BLaER1 treated with 17β-estradiol and CSF1 and Interleukin-3, amounts not matched to agents 10 nM and 100 nM (cell line): ENCODE measurements around the gene CYTH4.

Experiments used
- H3K27ac ChIP-seq, 11 experiments: shearing (Covaris generic); formaldehyde crosslinking; 2 replicates each; pipeline ENCODE4 v1.8.1; 2022
- H3K27me3 ChIP-seq, 11 experiments: shearing (Covaris generic); formaldehyde crosslinking; 2 replicates each; pipeline ENCODE4 v1.8.1; 2022
- H3K36me3 ChIP-seq, 11 experiments: shearing (Covaris generic); formaldehyde crosslinking; 2 replicates each; pipeline ENCODE4 v1.8.1; 2022
- H3K4me1 ChIP-seq, 10 experiments: shearing (Covaris generic); formaldehyde crosslinking; 2 replicates each; pipeline ENCODE4 v1.8.1; 2022
- H3K4me2 ChIP-seq, 11 experiments: shearing (Covaris generic); formaldehyde crosslinking; 2 replicates each; pipeline ENCODE4 v1.8.1; 2022
- H3K4me3 ChIP-seq, 10 experiments: shearing (Covaris generic); formaldehyde crosslinking; 2 replicates each; pipeline ENCODE4 v1.8.1; 2022
- H3K9ac ChIP-seq, 11 experiments: shearing (Covaris generic); formaldehyde crosslinking; 2 replicates each; pipeline ENCODE4 v1.8.1; 2022
- H3K9me3 ChIP-seq, 11 experiments: shearing (Covaris generic); formaldehyde crosslinking; replicated peaks in 1 of 11; 2 replicates each; pipeline ENCODE4 v1.8.1; 2022
- H4K20me1 ChIP-seq, 11 experiments: shearing (Covaris generic); formaldehyde crosslinking; 2 replicates each; pipeline ENCODE4 v1.8.1; 2022
- Cebpa-rat ChIP-seq, 11 experiments: shearing (Covaris generic); IDR thresholded peaks; 2 replicates each; pipeline ENCODE4 v1.8.1; 2022

The CYTH4 gene

DNA sequence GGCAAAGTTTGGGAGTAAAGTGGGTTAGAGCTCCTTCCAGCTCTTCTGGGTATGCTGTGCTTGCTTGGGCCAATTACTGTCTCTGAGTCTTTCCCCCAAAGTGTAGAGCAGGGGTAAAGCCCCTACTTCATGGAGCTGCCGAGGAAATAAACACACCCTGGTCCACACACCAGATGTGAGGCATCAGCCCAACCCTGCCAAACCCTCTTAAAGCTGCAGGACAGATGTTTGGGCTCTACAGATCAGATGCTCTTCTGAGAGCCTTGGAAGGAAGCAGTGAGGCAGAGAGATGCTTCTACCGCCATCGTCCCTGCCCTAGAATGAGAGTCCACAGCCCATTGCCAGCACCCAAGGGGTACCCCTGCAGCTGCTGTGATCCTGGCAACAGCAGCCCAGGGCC is 80.3 kb downstream of the CYTH4 start:
- H3K27me3 ChIP-seq: peaks cover 0 to 25% (median 0%) of the 10 kb centered on the region in 11 experiments; a peak in 5 of 22 replicates
- peaks cover 60 to 100% (median 91%) of the 10 kb centered on the region in 10 experiments for H3K4me1 ChIP-seq
- no peak for TF ChIP-seq Cebpa-rat (IDR thresholded peaks at IDR 0.05)
- no peak overlapping the region for H3K4me3 ChIP-seq
- peaks cover 0 to 10% (median 0%) of the 10 kb centered on the region in 11 experiments; a peak in 1 of 22 replicates for H4K20me1 ChIP-seq
- H3K4me2 ChIP-seq: peak overlapping the region in 9 of 11 experiments; percentile 83 to 100 (median 98); a peak in 18 of 22 replicates
- H3K9me3 ChIP-seq: no peaks in the 10 kb centered on the region
- H3K9ac ChIP-seq: peak overlapping the region in 5 of 11 experiments; percentile 3 to 75 (median 48); a peak in 7 of 22 replicates
- peaks cover 0 to 11% (median 0%) of the 10 kb centered on the region in 11 experiments; a peak in 4 of 22 replicates for H3K36me3 ChIP-seq
- peak overlapping the region in 5 of 11 experiments; percentile 20 to 94 (median 87); a peak in 9 of 22 replicates for H3K27ac ChIP-seq

- Histone ChIP-seq H3K4me1 (peaks cover 68 to 100% (median 93%) of the 10 kb centered on the region in 10 experiments), H3K4me2 (peak overlapping the region; percentile 54 to 100 (median 97); a peak in 19 of 22 replicates), H3K9me3 (no peaks in the 10 kb centered on the region), H3K4me3 (no peak overlapping the region), H4K20me1 (peaks cover 0 to 10% (median 0%) of the 10 kb centered on the region in 11 experiments; a peak in 1 of 22 replicates), H3K9ac (peak overlapping the region in 4 of 11 experiments; percentile 3 to 75 (median 54); a peak in 8 of 22 replicates), H3K27me3 (peaks cover 0 to 25% (median 0%) of the 10 kb centered on the region in 11 experiments; a peak in 5 of 22 replicates), H3K36me3 (peaks cover 0 to 4% (median 0%) of the 10 kb centered on the region in 11 experiments; a peak in 4 of 22 replicates), H3K27ac (peak overlapping the region in 6 of 11 experiments; percentile 29 to 94 (median 78); a peak in 11 of 22 replicates)
- TF ChIP-seq Cebpa-rat (IDR thresholded peaks at IDR 0.05): no peak
These were observed 81.1 kb downstream of the CYTH4 start for GRCh38 chr22:37363261-37363992.
